T-helper 2 cell treated with Interferon-gamma antibody and Interleukin-4, amounts not matched to agents 5 μg/mL and 100 μg/mL, for 36 hours (primary cell): Measurements from ENCODE around the gene PDPN.

Experiments
- DNase-seq: peaks from one replicate; pipeline ENCODE4 v3.0.0; 2021; ENCODE audit warnings: low spot score
- H3K27ac Mint-ChIP-seq: one replicate; pipeline ENCODE4 v1.8.0; 2021; ENCODE audit warnings: mild to moderate bottlenecking, mixed read lengths
- H3K27me3 Mint-ChIP-seq: one replicate; pipeline ENCODE4 v1.8.0; 2021; ENCODE audit warnings: low read depth, mixed read lengths
- H3K36me3 Mint-ChIP-seq: one replicate; pipeline ENCODE4 v1.8.0; 2021; ENCODE audit warnings: low read depth, mixed read lengths
- H3K4me1 Mint-ChIP-seq: one replicate; pipeline ENCODE4 v1.8.0; 2021; ENCODE audit warnings: low read depth, mixed read lengths
- H3K4me3 Mint-ChIP-seq: one replicate; pipeline ENCODE4 v1.8.0; 2022; ENCODE audit warnings: mild to moderate bottlenecking, moderate library complexity, mixed read lengths
- H3K9me3 Mint-ChIP-seq: one replicate; pipeline ENCODE4 v1.8.0; 2021; ENCODE audit warnings: mixed read lengths

Gene PDPN

GRCh38 chr1:13617108-13617507 lies 33.5 kb downstream of the PDPN start:
- H3K36me3 Mint-ChIP-seq = no peaks in the 10 kb centered on the region
- H3K9me3 Mint-ChIP-seq = no peaks in the 10 kb centered on the region
- no peak for DNase-seq
- no peaks in the 10 kb centered on the region for H3K4me1 Mint-ChIP-seq
- H3K4me3 Mint-ChIP-seq = no peak overlapping the region
- no peaks in the 10 kb centered on the region for H3K27me3 Mint-ChIP-seq
- H3K27ac Mint-ChIP-seq = no peak overlapping the region

GRCh38 chr1:13617773-13618172 lies 34.1 kb downstream of the PDPN start:
- H3K9me3 Mint-ChIP-seq = no peaks in the 10 kb centered on the region
- H3K4me3 Mint-ChIP-seq = no peak overlapping the region
- H3K27ac Mint-ChIP-seq = no peak overlapping the region
- no peaks in the 10 kb centered on the region for H3K36me3 Mint-ChIP-seq
- H3K4me1 Mint-ChIP-seq = no peaks in the 10 kb centered on the region
- H3K27me3 Mint-ChIP-seq = no peaks in the 10 kb centered on the region
- DNase-seq = no peak

DNA sequence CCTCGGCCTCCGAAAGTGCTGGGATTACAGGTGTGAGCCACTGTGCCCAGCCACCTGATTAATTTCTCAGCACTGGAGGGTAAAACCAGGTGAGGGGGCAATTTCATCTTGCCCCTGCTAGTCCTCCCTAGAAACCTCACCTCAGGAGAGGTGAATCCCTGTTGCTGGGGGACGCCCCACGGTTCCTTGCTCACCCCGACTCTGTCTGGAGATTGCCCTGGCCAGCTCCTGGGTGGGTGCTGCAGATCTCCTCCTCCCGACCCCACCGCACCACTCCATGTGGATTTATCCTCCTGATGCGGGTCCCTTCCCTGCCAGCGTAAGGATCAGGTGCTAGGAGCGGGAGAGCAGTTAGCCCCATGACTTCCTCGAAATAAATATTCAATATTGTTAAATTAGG lies 34.9 kb downstream of the PDPN start:
- no peak for DNase-seq
- Mint-ChIP-seq H3K27ac (no peak overlapping the region), H3K4me1 (no peaks in the 10 kb centered on the region), H3K36me3 (no peaks in the 10 kb centered on the region), H3K4me3 (no peak overlapping the region), H3K9me3 (no peaks in the 10 kb centered on the region), H3K27me3 (no peaks in the 10 kb centered on the region)

GRCh38 chr1:13619909-13620308 lies 36.3 kb downstream of the PDPN start:
- DNase-seq = no peak
- H3K27me3 Mint-ChIP-seq = no peaks in the 10 kb centered on the region
- no peaks in the 10 kb centered on the region for H3K36me3 Mint-ChIP-seq
- no peaks in the 10 kb centered on the region for H3K9me3 Mint-ChIP-seq
- no peak overlapping the region for H3K4me3 Mint-ChIP-seq
- no peaks in the 10 kb centered on the region for H3K4me1 Mint-ChIP-seq
- H3K27ac Mint-ChIP-seq = no peak overlapping the region

DNA sequence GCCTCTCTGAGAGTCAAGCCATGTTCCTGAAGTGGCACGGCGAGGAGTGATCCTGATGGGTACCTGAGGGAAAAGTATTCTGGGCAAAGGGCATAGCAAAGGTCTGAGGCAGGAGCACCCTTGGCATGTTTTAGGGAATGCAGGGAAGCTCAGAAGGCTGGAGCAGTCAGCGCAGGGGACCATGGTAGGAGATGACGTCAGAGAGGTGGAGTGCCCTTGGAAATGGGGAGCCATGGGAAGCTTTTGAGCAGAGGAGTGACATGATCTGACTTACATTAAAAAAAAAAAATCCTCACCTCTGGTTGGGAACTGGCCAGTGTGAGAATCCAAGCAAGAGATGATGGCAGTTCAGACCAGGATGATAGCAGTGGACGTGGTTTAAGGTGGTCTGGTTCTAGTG lies 37.2 kb downstream of the PDPN start:
- DNase-seq = no peak
- Mint-ChIP-seq H3K4me1 (no peaks in the 10 kb centered on the region), H3K36me3 (no peaks in the 10 kb centered on the region), H3K9me3 (no peaks in the 10 kb centered on the region), H3K27ac (no peak overlapping the region), H3K4me3 (no peak overlapping the region), H3K27me3 (no peaks in the 10 kb centered on the region)

DNA sequence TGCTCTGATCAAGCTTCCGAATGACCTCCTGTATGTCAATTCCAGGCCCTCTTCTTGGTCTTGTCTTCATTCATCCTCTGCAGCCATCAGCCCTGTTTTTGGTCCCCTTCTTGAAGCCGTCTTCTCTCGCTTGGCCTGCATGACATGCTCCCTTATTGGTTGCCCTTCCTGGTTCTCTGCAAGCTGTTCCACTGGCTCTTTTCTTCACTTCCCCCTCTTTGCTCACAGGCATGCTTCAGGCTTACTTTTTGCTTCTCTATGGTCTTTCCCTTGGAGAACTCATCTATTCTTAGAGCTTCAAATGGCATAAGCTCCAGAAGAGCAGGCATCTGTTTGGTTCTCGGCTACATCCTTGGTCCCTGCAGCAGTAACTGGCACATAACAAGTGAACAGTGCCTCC lies 38.8 kb downstream of the PDPN start:
- Mint-ChIP-seq H3K9me3 (no peaks in the 10 kb centered on the region), H3K36me3 (no peaks in the 10 kb centered on the region), H3K4me1 (no peaks in the 10 kb centered on the region), H3K27me3 (no peaks in the 10 kb centered on the region), H3K27ac (no peak overlapping the region), H3K4me3 (no peak overlapping the region)
- DNase-seq = no peak

DNA sequence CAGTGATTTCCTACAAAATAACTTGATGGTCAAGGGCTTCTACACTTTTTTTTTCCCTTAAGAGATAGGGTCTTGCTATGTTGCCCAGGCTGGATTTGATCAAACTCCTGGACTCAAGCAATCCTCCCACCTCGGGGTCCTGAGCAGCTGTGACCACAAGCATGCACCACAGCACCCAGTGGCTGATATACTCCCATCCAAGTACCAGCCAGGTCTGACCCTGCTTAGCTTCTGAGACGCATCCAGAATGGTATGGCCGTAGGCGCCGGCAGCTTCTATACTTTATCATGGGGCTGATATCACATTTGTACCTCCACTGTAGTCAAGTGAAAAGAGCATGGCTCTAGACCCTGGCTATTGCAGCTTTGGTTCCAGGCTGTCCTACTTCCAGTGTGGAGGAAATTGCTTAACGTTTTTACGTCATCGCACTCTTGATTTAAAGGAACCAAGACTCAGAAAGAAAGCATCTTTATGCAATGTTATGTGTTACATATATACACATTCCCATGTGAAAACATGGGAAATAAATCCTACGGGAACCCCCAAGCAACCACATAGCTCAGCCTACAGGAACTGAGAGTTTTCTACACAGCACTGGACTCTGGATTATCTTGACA lies 39.5 kb downstream of the PDPN start:
- Mint-ChIP-seq H3K27me3 (no peaks in the 10 kb centered on the region), H3K9me3 (no peaks in the 10 kb centered on the region), H3K4me1 (no peaks in the 10 kb centered on the region), H3K4me3 (no peak overlapping the region), H3K36me3 (no peaks in the 10 kb centered on the region), H3K27ac (no peak overlapping the region)
- no peak for DNase-seq

GRCh38 chr1:13624526-13624925 lies 40.9 kb downstream of the PDPN start:
- H3K27ac Mint-ChIP-seq = no peak overlapping the region
- H3K36me3 Mint-ChIP-seq = no peaks in the 10 kb centered on the region
- H3K4me3 Mint-ChIP-seq = no peak overlapping the region
- no peaks in the 10 kb centered on the region for H3K27me3 Mint-ChIP-seq
- no peaks in the 10 kb centered on the region for H3K4me1 Mint-ChIP-seq
- DNase-seq = no peak
- no peaks in the 10 kb centered on the region for H3K9me3 Mint-ChIP-seq

DNA sequence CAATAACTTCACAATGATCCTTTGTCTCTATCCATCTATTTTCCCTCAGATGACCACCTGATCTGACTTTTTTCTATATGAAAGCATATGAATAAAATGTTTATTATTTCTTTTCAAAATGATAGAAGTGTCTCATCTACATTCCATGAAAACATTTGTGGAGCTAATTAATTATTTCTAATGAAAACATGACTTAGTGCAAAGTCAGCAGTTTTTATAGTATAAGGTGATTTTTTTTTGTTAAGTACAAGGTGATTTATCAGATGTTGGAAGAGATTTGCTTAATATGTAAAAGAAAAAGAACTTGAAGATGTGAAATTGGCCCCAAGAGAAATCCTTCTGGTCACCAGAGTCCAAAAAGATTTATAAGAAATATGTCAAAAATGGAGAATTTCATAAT lies 43.5 kb downstream of the PDPN start:
- H3K36me3 Mint-ChIP-seq = no peaks in the 10 kb centered on the region
- no peak overlapping the region for H3K27ac Mint-ChIP-seq

GRCh38 chr1:13628218-13628617 lies 44.6 kb downstream of the PDPN start:
- Mint-ChIP-seq H3K27me3 (no peaks in the 10 kb centered on the region), H3K36me3 (no peaks in the 10 kb centered on the region), H3K27ac (no peak overlapping the region), H3K9me3 (no peaks in the 10 kb centered on the region), H3K4me3 (no peak overlapping the region), H3K4me1 (no peaks in the 10 kb centered on the region)
- DNase-seq = no peak

More for the DNA sequence above, 43.5 kb downstream of the PDPN start:
- Mint-ChIP-seq H3K9me3 (no peaks in the 10 kb centered on the region), H3K4me3 (no peak overlapping the region), H3K4me1 (no peaks in the 10 kb centered on the region), H3K27me3 (no peaks in the 10 kb centered on the region)
- DNase-seq = no peak

- no peak for DNase-seq
- H3K36me3 Mint-ChIP-seq = no peaks in the 10 kb centered on the region
- H3K4me1 Mint-ChIP-seq = no peaks in the 10 kb centered on the region
- H3K27ac Mint-ChIP-seq = no peak overlapping the region
- no peak overlapping the region for H3K4me3 Mint-ChIP-seq
- no peaks in the 10 kb centered on the region for H3K27me3 Mint-ChIP-seq
- H3K9me3 Mint-ChIP-seq = no peaks in the 10 kb centered on the region
These were observed 45.1 kb downstream of the PDPN start for GRCh38 chr1:13628711-13629110.

DNA sequence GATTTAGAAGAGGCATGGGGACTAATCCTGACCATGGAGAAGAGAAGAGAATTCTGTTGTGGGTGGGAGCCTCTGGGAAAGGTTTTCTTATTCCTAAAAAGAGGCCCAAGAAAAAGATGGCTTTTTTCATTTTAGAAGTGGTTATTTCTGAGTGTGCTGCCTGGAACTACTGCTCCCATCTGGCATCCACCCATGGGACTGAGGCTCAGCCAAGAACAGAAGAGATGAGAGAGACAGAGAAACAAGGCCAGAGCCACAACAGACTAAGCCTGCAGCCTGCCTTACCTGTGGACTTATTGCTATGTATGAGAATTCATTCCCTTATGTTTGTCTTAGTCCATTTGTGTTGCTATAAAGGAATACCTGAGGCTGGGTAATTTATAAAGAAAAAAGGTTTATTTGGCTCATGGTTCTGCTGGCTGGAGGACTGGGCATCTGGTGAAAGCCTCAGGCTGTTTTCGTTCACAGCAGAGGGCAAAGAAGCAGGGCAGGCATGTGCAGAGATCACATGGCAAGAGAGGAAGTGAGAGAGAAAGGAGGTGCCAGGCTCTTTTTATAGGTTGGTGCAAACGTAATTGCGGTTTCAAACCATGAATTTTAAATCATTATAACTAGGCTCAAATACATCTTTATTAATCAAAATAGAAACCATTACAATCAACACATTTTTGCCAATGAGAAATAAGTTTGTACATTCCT lies 58.8 kb downstream of the PDPN start:
- no peak overlapping the region for H3K4me3 Mint-ChIP-seq

DNA sequence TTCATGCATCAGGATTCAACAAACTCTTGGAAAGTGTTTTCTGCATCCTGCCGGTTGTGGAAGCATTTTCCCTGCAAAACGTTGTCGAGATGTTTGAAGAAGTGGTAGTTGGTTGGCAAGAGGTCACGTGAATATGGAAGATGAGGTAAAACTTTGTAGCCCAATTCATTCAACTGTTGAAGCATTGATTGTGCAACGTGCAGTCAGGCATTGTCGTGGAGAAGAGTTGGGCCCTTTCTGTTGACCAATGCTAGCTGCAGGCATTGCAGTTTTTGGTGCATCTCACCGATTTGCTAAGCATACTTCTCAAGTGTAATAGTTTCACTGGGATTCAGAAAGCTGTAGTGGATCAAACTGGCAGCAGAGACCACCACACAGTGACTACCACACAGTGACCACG lies 59.4 kb downstream of the PDPN start:
- H3K4me3 Mint-ChIP-seq = no peak overlapping the region
- H3K27ac Mint-ChIP-seq = no peak overlapping the region
- no peaks in the 10 kb centered on the region for H3K4me1 Mint-ChIP-seq
- no peaks in the 10 kb centered on the region for H3K36me3 Mint-ChIP-seq
- H3K9me3 Mint-ChIP-seq = peaks cover 10% of the 10 kb centered on the region
- no peaks in the 10 kb centered on the region for H3K27me3 Mint-ChIP-seq
- no peak for DNase-seq

More for the DNA sequence above, 58.8 kb downstream of the PDPN start:
- DNase-seq = no peak
- Mint-ChIP-seq H3K4me1 (no peaks in the 10 kb centered on the region), H3K27me3 (no peaks in the 10 kb centered on the region), H3K9me3 (peaks cover 10% of the 10 kb centered on the region), H3K27ac (no peak overlapping the region), H3K36me3 (no peaks in the 10 kb centered on the region)

GRCh38 chr1:13646521-13646920 lies 62.9 kb downstream of the PDPN start:
- H3K9me3 Mint-ChIP-seq = no peaks in the 10 kb centered on the region
- H3K36me3 Mint-ChIP-seq = no peaks in the 10 kb centered on the region
- no peaks in the 10 kb centered on the region for H3K27me3 Mint-ChIP-seq
- no peak overlapping the region for H3K27ac Mint-ChIP-seq
- no peak for DNase-seq
- H3K4me3 Mint-ChIP-seq = no peak overlapping the region
- H3K4me1 Mint-ChIP-seq = no peaks in the 10 kb centered on the region

- Mint-ChIP-seq H3K4me1 (no peaks in the 10 kb centered on the region), H3K36me3 (no peaks in the 10 kb centered on the region), H3K9me3 (no peaks in the 10 kb centered on the region), H3K4me3 (no peak overlapping the region), H3K27me3 (peaks cover 4% of the 10 kb centered on the region), H3K27ac (no peak overlapping the region)
- DNase-seq = no peak
These were observed 67.6 kb downstream of the PDPN start for GRCh38 chr1:13651279-13651678.
